ENCODE data around the gene CADPS. TPM values are rescaled to one million over a fixed set of nuclear protein-coding genes. Genes with fewer than 3 reads are reported as not detected.

Gene CADPS
- total and polyA plus RNA-seq, 11 donors: 3.6 to 37.8 (median 12.9) TPM

- Histone ChIP-seq H3K9me3 (no peaks in the 10 kb centered on the region), H3K36me3 (no peaks in the 10 kb centered on the region), H3K27ac (no peak overlapping the region), H3K27me3 (peaks cover 26 to 83% (median 53%) of the 10 kb centered on the region in 9 donors), H3K4me3 (no peak overlapping the region), H3K4me1 (peaks cover 0 to 30% (median 6%) of the 10 kb centered on the region in 12 donors)
- no peak for TF ChIP-seq CTCF (IDR thresholded peaks at IDR 0.05)
- TF ChIP-seq POLR2A (IDR thresholded peaks at IDR 0.05): no peak
- no peak for ATAC-seq
- intact Hi-C loops (cut with DNase I): no loop called here
- no peak for DNase-seq
- WGBS, 4 donors: 16 to 20% (median 18%) methylated on average over 16 of the region's 16 CpGs
Measured at GRCh38 chr3:62365391-62366125, 509.7 kb downstream of the CADPS start.

GRCh38 chr3:62364191-62364590 lies 511.0 kb downstream of the CADPS start:
- intact Hi-C loops (cut with DNase I): no loop called here
- Histone ChIP-seq H3K27me3 (peaks cover 14 to 80% (median 39%) of the 10 kb centered on the region in 9 donors), H3K4me3 (no peak overlapping the region), H3K27ac (no peak overlapping the region), H3K4me1 (peaks cover 0 to 16% (median 5%) of the 10 kb centered on the region in 12 donors), H3K36me3 (no peaks in the 10 kb centered on the region), H3K9me3 (no peaks in the 10 kb centered on the region)
- DNase-seq (no peak), ATAC-seq (no peak)
- TF ChIP-seq POLR2A (IDR thresholded peaks at IDR 0.05) (no peak), CTCF (IDR thresholded peaks at IDR 0.05) (no peak)

DNA sequence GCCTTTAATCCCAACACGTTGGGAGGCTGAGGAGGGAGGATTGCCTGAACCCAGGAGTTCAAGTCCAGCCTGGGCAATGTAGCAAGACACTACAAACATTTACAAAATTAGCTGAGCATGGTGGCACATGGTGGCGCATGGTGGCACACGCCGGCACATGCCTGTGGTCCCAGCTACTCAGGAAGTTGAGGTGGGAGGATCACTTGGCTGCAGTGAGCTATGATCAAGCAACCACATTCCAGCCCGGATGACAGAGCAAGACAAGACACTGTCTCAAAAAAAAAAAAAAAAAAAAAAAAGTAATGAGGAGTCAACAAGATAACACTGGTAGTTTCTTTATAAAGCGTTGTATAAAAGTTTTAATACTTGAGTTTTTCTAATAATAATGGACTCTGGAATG lies 511.9 kb downstream of the CADPS start:
- 79 to 82% (median 81%) methylated on average over 6 of the region's 6 CpGs for WGBS, 4 donors
- no peak overlapping the region for H3K4me3 ChIP-seq
- ATAC-seq: no peak
- no peaks in the 10 kb centered on the region for H3K36me3 ChIP-seq
- no peak overlapping the region for H3K27ac ChIP-seq
- peaks cover 0 to 7% (median 0%) of the 10 kb centered on the region in 12 donors for H3K4me1 ChIP-seq
- peaks cover 4 to 75% (median 30%) of the 10 kb centered on the region in 9 donors for H3K27me3 ChIP-seq
- intact Hi-C loops (cut with DNase I): no loop called here
- no peaks in the 10 kb centered on the region for H3K9me3 ChIP-seq
- TF ChIP-seq CTCF (IDR thresholded peaks at IDR 0.05) (no peak), POLR2A (IDR thresholded peaks at IDR 0.05) (no peak)
- no peak for DNase-seq

DNA sequence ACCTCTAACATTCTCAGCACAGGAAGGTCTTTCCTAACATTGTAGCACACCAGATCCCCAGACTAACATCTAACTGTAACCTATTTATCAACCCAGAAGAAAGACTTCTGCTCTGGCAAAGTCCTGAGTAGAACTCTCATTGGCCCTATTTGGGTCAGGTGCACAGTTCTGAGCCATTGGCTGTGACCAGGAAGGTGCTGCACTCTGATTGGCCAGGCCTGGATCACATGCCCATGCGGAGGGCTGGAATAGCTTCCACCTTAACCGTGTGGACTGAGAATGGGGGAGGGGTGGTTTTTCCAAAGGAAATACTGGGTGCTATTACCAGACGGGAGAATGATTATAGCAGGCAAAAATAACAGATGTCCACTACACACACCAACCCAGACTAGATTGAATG lies 513.4 kb downstream of the CADPS start:
- Histone ChIP-seq H3K27ac (no peak overlapping the region), H3K27me3 (peaks cover 0 to 68% (median 20%) of the 10 kb centered on the region in 9 donors), H3K9me3 (no peaks in the 10 kb centered on the region), H3K4me1 (no peaks in the 10 kb centered on the region), H3K4me3 (no peak overlapping the region), H3K36me3 (no peaks in the 10 kb centered on the region)
- TF ChIP-seq CTCF (IDR thresholded peaks at IDR 0.05): no peak
- TF ChIP-seq POLR2A (IDR thresholded peaks at IDR 0.05): no peak
- ATAC-seq (no peak), DNase-seq (no peak)
- 53 to 62% (median 59%) methylated on average over 3 of the region's 3 CpGs for WGBS, 4 donors
- intact Hi-C loops (cut with DNase I): no loop called here
